GM08714 (cell line): Measurements from ENCODE around the gene PHETA2.
"Not testable (repeated sequence)": the region's sequence is repeated elsewhere in the genome, so short reads cannot be mapped to it uniquely, and the experiment has no call there.

Experiments
- H3K4me3 ChIP-seq: fragments of 200-500 bp; sonication (Bioruptor generic); 2 replicates; pipeline ENCODE4 v1.5.1; 2014; ENCODE audit warnings: mild to moderate bottlenecking, low read length, inconsistent platforms
- ZNF274 ChIP-seq: IDR thresholded peaks from 2 replicates; pipeline ENCODE4 v1.6.1; 2012; ENCODE audit warnings: mild to moderate bottlenecking, low read depth, low read length

PHETA2 gene

DNA sequence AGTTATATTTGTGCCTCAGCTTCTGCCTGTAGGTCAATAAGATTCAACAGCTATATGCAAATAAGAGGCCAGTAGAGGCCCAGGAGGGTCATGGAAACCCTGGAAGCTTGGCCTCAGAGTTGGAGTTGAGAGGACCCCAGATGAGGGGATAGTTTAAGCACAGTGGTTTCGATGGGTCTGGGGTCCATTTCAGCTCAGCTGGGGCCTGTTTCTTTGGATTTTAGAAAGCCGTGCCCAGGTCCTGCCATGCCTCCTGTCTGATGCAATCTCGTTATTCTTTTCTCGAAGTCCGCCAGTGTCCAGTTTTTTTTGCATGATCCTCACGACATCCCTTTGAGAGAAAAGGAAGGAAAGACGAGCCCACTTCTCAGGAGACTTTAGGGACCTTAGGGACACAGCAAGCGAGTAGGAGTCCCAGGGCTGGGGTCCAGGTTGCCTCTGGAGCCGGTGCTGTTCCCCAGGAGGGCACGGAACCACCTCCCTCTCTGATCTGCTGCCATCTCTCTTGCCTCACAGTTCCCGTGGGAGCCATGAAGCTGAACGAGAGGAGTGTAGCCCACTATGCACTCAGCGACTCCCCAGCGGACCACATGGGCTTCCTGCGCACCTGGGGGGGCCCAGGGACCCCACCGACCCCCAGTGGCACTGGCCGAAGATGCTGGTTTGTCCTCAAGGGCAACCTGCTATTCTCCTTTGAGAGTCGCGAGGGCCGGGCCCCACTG, 2.9 kb downstream of the PHETA2 start:
- no peak for TF ChIP-seq ZNF274
- no peak overlapping the region for H3K4me3 ChIP-seq

DNA sequence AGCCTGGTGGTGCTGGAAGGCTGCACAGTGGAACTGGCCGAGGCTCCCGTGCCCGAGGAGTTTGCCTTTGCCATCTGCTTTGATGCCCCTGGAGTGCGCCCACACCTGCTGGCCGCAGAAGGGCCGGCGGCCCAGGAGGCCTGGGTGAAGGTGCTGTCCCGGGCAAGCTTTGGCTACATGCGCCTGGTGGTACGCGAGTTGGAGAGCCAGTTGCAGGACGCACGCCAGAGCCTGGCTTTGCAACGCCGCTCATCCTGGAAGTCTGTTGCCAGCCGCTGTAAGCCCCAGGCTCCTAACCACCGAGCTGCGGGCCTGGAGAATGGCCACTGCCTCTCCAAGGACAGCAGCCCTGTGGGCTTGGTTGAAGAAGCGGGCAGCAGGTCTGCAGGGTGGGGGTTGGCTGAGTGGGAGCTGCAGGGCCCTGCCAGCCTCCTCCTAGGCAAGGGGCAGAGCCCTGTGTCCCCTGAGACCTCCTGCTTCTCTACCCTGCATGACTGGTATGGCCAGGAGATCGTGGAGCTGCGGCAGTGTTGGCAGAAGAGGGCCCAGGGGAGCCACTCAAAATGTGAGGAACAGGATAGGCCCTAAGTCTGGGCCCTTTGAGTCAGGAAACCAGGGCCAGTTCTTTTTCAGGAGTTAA, 3.6 kb downstream of the PHETA2 start:
- TF ChIP-seq ZNF274, result no peak
- no peak overlapping the region for H3K4me3 ChIP-seq

DNA sequence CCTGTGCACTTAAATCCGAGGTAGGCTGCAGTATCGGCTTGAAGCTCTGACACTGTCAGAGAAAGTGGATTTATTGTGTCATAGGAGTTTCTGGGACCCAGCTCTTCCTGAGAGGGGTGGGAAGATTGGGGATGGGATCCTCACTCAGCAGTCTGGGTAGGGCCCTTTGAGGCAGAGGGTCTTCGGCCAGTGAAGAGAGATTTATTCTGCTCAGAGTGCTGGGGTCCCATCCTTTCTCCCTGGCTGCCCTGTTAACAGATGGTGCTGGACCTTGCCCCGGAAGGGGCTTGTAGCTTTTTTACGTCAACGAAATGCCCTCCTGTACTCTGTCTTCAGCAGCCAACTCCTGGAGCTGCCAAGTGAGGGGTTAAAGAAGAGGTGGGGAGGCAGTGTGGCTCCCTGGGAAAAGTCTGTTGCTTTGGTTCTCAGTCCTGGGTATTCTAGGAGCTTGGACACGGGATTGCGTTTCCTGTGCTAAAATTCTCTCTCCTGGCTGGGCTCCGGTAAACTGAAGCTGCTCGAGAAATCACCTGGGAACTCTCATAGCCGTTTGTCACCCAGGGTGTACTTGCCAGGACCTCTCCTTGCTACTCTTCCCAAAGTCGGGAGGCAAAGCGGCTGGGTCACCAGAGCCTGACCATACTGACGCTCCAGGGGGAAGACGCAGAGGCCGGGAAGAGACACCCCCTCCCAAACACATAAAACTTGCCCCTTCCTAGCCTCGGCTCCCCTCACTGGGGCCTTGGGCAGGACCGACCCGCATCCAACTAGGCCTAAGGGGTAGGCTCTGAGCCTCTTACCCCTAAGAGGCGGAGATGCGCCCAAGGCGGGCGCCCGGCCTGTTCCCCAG, 4.6 kb downstream of the PHETA2 start:
- peak overlapping the region; percentile 95; the same call in 1 of the 2 replicates for H3K4me3 ChIP-seq
- no peak for TF ChIP-seq ZNF274

DNA sequence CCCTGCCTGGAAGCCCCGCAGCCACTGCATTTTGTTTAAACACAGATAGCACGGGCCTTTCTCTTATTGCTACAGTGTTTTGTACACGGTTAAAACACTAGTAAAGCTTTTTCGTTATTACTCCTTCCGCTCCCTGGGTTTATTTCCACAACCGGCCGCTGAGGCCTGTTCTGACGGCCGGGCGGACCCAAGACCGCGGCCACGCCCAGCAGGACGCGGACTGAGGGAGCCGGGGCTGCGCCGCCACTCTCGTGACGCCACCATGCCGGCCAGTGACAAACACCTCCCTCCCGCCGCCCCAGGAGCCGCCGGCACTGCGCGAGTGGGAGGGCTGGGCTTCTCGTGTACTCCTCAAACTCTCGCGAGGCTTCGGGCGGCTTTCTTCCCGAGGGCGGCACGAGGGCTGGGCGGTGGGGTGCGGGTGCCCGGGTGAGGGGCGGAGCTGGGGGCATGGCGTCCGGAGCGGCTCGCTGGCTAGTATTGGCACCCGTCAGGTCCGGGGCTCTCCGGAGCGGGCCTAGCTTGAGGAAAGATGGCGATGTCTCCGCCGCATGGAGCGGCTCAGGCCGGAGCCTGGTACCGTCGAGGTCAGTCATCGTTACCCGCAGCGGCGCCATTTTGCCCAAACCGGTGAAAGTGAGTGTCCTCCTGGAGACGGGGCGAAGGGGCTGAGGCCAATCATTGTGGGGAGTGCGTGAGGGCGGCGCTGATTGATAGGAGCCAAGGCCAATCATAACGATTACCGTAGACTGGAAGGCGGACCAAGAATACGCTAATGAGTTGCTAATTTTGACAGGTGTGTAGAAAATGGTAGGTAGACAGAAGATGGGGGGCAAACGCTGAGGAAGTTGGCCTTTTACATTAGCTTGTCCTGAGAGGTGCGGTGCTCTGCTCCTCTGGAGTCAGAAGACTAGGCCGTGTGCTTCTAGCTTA, 5.5 kb downstream of the PHETA2 start, which contains the start of gene SMDT1:
Gene SMDT1, plus strand, starts transcription at position 382 of the 933 bp plus-strand sequence. Its CDS starts 69 bp downstream, at position 451.
- no peak for TF ChIP-seq ZNF274
- peak within 1 kb of the TSS; percentile 95 for H3K4me3 ChIP-seq

DNA sequence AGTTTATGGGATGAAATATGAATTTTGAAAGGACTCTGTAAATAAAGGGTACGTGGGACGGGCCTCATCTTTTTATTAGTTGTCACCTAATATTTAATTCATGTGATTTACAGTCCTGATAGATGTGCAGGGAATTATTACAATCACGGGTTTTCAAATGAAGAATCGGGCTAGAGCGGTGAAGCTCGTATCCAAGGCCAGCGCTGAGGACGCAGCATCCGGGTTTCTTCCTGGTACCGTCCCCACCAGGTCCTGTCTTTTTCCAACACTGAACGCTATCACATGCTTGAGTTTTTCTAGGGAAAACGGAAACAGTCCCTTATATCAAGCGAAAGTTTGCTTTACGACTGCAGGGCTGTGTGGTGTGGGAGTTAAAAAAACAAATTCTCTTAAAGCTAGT, 6.2 kb downstream of the PHETA2 start:
- no peak for TF ChIP-seq ZNF274
- H3K4me3 ChIP-seq, result peak overlapping the region; percentile 95

DNA sequence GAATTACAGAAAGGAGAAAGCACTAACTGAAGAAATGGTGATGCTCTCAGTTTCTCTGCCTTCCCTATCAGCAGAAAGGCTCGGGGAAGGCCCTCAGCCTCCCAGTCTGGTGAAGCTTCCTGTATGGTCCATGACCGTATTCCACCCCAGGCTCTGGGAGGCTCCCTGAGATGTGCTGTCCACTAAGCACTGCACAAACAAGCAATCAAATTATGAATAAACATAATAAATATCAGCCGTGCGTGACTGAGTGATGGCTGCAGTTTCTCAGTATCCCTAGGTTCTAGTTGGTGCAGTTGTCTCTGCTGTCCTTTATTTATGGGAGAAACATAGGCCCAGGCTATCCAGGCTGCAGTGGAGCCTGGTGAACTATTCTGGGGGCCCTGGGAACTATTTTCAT, 9.1 kb downstream of the PHETA2 start:
- H3K4me3 ChIP-seq, result no peak overlapping the region
- TF ChIP-seq ZNF274, result no peak

DNA sequence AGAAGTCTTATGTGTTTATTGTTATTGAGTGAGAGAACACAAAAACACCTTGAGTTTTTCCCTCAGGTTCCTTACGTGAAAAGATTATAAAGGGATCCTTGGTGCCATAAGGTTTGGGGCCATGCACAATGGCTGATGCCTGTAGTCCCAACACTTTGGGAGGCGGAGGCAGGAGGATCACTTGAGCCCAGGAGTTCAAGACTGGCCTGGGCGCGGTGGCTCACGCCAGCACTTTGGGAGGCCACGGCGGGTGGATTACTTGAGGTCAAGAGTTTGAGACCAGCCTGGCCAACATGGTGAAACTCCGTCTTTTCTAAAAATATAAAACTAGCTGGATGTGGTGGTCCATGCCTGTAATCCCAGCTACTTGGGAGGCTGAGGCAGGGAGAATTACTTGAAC, 10.8 kb downstream of the PHETA2 start:
- no peak for TF ChIP-seq ZNF274
- no peak overlapping the region for H3K4me3 ChIP-seq

DNA sequence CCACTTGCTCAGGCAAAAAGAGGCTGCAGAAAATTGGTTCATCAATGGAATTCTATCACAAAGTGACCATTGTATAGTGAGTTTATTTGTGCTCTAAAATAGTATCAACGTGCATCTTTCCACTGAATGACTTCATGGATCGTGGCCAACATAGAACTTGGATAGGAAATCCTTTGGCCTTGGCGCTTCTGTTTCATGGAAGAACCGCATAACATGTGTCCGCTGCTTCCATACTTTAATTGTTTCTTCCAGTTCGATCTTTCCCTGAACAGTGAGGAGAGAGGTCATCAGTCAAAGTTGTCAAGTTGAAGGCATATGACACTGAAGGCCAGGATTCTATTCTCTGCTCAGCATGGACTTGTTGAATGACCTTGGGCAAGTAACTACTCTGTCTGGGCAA, 12.0 kb downstream of the PHETA2 start:
- no peak overlapping the region for H3K4me3 ChIP-seq
- no peak for TF ChIP-seq ZNF274

DNA sequence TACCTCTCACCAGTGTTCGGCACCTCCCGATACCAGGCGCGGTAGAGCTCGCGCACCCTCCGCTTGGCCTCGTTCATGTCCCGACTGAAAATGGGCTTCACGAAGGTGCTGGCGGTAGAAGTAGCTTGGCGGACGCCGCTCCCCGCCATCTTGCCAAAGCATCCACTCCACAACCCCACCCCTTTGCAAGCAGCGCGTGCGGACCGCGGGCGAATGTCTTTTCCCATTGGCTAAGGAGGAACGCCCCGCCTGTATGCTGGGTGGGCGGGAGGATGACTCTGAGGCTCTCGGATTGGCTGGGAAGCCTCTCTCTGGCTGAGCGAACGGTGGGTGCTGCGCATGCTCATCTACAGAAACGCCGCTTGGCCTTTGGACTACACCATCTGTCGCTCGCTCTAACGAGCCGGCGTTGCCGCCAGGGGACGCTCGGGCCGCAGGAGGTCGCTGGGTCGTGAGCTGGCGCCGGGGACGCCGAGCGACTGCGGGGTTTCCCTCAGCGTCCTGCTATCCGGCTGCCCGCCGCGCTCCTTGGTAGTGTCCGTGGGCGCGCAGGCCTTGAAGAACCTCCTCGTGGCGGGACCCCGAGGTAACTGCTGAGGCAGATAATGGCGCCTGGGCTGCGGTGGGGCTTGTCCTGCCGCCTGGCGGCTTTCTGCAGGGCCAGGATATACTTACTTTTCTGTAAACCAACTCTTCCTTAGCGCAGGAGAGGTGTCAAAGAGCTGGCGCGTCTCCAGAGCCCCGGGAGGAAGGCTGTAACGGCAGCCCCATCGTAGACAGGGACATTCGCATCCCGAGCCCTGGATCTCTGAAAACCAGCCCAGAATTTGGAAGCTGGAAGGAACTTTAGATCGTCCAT, 16.8 kb downstream of the PHETA2 start, which contains the start of gene NDUFA6:
Gene NDUFA6, minus strand, starts transcription at position 177 of the 859 bp plus-strand sequence. Its CDS starts 28 bp downstream, at position 149.
- H3K4me3 ChIP-seq, result peak within 1 kb of the TSS; percentile 85
- no peak for TF ChIP-seq ZNF274

DNA sequence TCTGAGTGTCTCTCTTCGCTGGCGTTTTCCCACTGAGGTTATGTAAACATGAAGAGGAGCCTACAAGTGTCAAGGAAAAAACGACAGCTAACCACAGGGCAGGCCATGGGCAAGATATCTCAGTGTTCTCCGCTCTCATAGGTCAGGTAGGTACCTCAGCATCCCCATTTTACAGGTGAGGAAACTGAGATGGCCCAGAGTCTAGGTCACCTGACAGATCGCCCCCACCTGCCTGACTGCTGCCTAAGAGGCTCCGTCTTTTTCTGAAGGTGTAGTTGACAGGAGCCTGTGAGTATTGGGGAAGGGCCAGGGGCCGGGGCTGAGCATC, 17.4 kb downstream of the PHETA2 start:
- H3K4me3 ChIP-seq, result peak overlapping the region; percentile 69
- TF ChIP-seq ZNF274, result no peak

DNA sequence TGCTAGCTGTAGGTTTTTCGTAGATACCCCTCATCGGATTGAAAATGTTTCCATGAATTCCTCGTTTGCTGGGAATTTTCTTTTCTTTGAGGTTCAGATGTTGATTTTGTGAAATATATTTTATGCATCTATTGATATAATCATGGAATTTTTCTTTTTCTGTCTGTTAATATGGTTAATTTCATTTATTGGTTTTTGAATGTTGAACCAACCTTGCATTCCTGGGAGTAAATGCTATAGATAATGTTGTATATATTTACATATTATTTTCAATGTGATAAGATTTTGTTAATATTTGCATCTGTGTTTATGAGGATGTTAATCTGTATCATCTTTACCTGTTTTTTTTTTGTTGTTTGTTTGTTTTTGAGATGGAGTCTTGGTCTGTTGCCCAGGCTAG, 27.2 kb downstream of the PHETA2 start:
- TF ChIP-seq ZNF274, result no peak
- H3K4me3 ChIP-seq, result no peak overlapping the region

DNA sequence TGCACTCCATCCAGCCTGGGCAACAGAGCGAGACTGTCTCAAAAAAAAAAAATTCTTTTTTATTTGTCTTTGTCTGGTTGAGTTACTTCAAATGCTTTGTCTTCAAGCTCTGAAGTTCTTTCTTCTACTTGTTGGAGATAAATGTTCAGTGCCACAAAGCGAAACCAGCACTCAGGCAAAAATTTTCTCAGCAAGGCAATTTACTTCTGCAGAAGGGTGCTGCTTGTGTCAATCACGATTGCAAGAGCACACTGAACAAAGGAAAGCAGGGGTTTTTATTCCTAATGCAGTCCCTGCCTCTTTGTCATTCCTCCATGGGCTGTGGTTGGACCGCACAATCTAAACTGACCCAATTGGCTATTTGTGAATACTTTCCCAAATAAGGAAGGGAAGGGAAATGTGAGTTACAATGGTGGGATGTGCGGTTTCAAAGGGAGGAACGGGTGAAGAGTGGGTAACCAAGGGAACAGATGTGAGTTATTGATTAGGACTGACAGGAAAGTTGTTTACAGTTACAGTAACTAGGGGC, 30.3 kb downstream of the PHETA2 start:
- not testable (repeated sequence) for H3K4me3 ChIP-seq

DNA sequence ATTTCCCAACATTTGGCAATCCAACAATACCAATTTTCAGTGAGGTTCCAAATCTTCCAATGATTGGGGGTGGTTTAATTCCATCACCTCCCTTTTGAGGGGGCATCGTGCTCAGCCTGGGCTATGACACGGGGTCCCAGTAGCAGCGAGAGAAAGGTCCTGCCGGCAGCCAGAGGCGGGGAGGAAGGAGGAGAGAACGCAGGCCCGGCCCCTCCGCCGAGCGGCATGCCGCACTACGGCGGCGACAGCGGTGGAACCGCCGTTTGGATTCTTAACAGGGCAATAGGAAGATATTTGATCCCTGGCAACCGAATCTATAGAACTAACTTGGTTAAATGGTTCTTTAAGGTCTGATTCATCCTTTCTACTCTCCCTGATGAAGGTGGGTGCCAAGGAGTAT, 34.8 kb downstream of the PHETA2 start:
- TF ChIP-seq ZNF274, result no peak
- H3K4me3 ChIP-seq, result no peak overlapping the region
